ENCODE measurements around the gene AFF4.

Gene AFF4

GRCh38 chr5:132887283-132887682 is 76.2 kb downstream of the AFF4 start:
- in situ Hi-C loops (cut with HindIII; ENCODE audit: low sequenced_read_pairs) = no loop called here

GRCh38 chr5:132886064-132886823 is 77.2 kb downstream of the AFF4 start:
- in situ Hi-C loops (cut with HindIII; ENCODE audit: low sequenced_read_pairs) = no loop called here

- in situ Hi-C loops (cut with HindIII; ENCODE audit: low sequenced_read_pairs) = no loop called here
These were observed 78.9 kb downstream of the AFF4 start for GRCh38 chr5:132884548-132884947.

GRCh38 chr5:132883261-132883834 is 80.1 kb downstream of the AFF4 start:
- in situ Hi-C loops (cut with HindIII; ENCODE audit: low sequenced_read_pairs) = no loop called here

- in situ Hi-C loops (cut with HindIII; ENCODE audit: low sequenced_read_pairs) = no loop called here
These were observed 85.5 kb downstream of the AFF4 start for GRCh38 chr5:132877938-132878337.

- in situ Hi-C loops (cut with HindIII; ENCODE audit: low sequenced_read_pairs) = no loop called here
These were observed 86.0 kb downstream of the AFF4 start for GRCh38 chr5:132877466-132877865.

GRCh38 chr5:132876020-132876759 is 87.2 kb downstream of the AFF4 start:
- in situ Hi-C loops (cut with HindIII; ENCODE audit: low sequenced_read_pairs) = no loop called here

GRCh38 chr5:132873930-132874271 is 89.5 kb downstream of the AFF4 start:
- in situ Hi-C loops (cut with HindIII; ENCODE audit: low sequenced_read_pairs) = no loop called here

- in situ Hi-C loops (cut with HindIII; ENCODE audit: low sequenced_read_pairs) = no loop called here
These were observed 90.1 kb downstream of the AFF4 start, which contains the start of gene LEAP2 for GRCh38 chr5:132873119-132873929. Gene LEAP2, plus strand, starts transcription at chr5:132873668. Its CDS starts 27 bp downstream, at chr5:132873695.

- in situ Hi-C loops (cut with HindIII; ENCODE audit: low sequenced_read_pairs) = no loop called here
These were observed 90.7 kb downstream of the AFF4 start for GRCh38 chr5:132872788-132873118.

GRCh38 chr5:132871459-132872284 is 91.8 kb downstream of the AFF4 start:
- in situ Hi-C loops (cut with HindIII; ENCODE audit: low sequenced_read_pairs) = no loop called here

- in situ Hi-C loops (cut with HindIII; ENCODE audit: low sequenced_read_pairs) = no loop called here
These were observed 92.6 kb downstream of the AFF4 start for GRCh38 chr5:132870801-132871200.

GRCh38 chr5:132868754-132869153 is 94.7 kb downstream of the AFF4 start:
- in situ Hi-C loops (cut with HindIII; ENCODE audit: low sequenced_read_pairs) = no loop called here

- in situ Hi-C loops (cut with HindIII; ENCODE audit: low sequenced_read_pairs) = no loop called here
These were observed 96.4 kb downstream of the AFF4 start for GRCh38 chr5:132867046-132867451.

- in situ Hi-C loops (cut with HindIII; ENCODE audit: low sequenced_read_pairs) = no loop called here
These were observed 96.9 kb downstream of the AFF4 start, which contains the start of the genes GDF9 and UQCRQ for GRCh38 chr5:132866342-132867045. Gene GDF9, minus strand, starts transcription at chr5:132866469. Its CDS starts 1,936 bp downstream, at chr5:132864533. Gene UQCRQ, plus strand, starts transcription at chr5:132866642. Its CDS starts 240 bp downstream, at chr5:132866882.

GRCh38 chr5:132865668-132866341 is 97.6 kb downstream of the AFF4 start:
- in situ Hi-C loops (cut with HindIII; ENCODE audit: low sequenced_read_pairs) = no loop called here

- in situ Hi-C loops (cut with HindIII; ENCODE audit: low sequenced_read_pairs) = no loop called here
These were observed 102.7 kb downstream of the AFF4 start for GRCh38 chr5:132860742-132861141.

- in situ Hi-C loops (cut with HindIII; ENCODE audit: low sequenced_read_pairs) = no loop called here
These were observed 103.5 kb downstream of the AFF4 start for GRCh38 chr5:132859889-132860437.

GRCh38 chr5:132856011-132856410 is 107.4 kb downstream of the AFF4 start:
- in situ Hi-C loops (cut with HindIII; ENCODE audit: low sequenced_read_pairs) = no loop called here

Measured in DLD1 (cell line).